Medulla oblongata (tissue), 1 donor: Measurements from ENCODE around the gene TGFB2.
"Not testable (repeated sequence)": the region's sequence is repeated elsewhere in the genome, so short reads cannot be mapped to it uniquely, and the experiment has no call there.

Source experiments
- DNase-seq: peaks from one replicate; pipeline ENCODE4 v3.0.0-alpha.2; 2015; ENCODE audit errors: extremely low spot score

Gene TGFB2

DNA sequence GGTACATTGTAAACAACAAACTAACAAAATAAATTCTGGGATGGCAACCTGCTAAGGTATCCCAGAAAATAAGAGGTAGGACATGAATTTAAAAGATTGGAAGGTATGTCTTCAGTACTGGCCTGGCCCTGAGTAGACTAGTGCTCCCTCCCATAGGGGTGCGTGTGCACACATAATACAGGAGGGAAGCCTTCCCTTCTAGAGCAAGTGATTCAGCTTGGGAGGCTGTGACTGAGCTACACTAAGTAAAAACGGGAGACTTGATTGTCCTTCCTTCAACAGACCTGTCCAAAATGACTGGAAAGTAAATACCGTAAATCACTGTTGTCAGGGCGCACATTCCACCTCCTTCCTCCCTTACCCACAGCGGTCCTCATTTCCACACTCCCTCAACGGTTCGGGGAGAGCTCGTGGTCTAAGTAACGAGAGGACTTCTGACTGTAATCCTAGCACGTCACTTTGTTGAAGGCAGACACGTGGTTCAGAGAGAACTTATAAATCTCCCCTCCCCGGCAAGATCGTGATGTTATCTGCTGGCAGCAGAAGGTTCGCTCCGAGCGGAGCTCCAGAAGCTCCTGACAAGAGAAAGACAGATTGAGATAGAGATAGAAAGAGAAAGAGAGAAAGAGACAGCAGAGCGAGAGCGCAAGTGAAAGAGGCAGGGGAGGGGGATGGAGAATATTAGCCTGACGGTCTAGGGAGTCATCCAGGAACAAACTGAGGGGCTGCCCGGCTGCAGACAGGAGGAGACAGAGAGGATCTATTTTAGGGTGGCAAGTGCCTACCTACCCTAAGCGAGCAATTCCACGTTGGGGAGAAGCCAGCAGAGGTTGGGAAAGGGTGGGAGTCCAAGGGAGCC, at the start of gene TGFB2:
TGFB2 (plus strand) TSS at position 523 of the 859 bp plus-strand sequence. CDS start 1,366 bp downstream, outside the sequence.
- DNase-seq, result peak; percentile 88

DNA sequence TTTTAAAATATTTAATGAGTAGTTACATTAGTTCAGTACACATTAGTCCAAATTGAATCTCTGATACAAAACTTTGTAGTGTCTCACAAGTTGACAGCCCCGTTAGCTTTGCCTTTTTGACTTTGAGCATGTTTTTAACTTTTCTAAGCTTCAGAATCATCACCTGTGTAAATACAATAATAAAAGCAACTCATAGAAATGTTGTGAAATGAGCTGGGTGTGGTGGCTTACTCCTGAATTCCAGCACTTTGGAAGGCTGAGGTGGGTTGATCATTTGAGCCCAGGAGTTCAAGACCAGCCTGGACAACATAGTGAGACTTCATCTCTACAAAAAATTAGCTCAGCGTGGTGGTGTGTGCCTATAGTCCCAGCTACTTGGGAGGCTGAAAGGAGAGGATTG, 49.0 kb upstream of the TGFB2 start:
- DNase-seq, result no peak

DNA sequence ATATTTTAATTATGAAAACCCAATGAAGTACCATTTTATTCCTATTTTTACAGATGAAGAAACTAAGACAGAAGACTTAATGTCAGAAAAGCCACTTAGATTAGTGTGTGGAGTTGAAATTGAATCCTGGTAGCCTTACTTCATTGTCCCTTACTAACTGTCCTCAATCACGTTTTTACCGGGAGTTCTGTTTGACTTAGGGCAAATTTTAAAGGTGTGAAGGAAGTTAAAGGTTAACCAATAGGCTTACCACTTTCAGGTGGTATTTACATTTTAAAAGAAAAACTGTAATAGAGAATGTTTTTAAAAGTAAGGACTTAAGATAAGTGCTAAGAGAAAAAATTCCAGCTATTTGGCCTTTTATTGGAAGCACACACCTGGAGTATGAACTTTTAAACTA, 47.7 kb upstream of the TGFB2 start:
- no peak for DNase-seq

DNA sequence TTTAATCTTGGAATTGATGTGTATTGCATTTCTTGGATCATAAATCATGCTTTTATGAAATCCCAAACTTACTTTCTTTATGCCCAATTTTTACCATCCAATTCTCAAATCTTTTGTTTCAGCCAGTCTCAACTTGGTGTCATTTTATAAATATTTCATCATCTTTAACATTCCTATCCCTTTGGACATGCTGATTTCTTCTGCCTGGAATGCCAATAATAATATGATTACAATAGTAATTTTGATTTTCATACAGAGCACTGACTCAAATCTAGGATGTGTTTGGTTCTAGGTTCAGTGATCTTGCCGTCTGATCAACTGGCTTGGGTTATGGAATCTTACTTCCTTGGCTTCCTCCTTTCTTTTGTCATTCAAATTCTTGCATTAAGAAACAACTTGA, 47.3 kb upstream of the TGFB2 start:
- DNase-seq, result no peak

DNA sequence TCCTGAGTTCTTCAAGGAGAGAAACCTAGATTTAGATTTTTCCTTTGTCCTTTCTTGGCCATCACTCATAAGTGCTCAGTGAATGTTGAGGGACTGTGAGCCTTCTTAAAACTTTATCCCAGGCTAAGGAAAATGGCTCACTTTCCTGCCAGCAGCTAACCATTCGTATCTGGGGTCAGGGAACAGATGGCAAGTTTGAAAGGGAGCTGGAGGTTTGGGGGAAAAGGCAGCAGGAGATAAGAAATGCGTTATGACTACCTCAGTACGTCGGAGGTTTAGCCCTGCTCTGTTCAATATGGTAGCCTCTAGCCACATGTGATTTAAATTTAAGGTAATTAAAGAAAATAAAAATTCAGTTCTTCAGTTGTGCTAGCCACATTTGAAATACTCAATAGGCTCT, 46.7 kb upstream of the TGFB2 start:
- DNase-seq, result no peak

DNA sequence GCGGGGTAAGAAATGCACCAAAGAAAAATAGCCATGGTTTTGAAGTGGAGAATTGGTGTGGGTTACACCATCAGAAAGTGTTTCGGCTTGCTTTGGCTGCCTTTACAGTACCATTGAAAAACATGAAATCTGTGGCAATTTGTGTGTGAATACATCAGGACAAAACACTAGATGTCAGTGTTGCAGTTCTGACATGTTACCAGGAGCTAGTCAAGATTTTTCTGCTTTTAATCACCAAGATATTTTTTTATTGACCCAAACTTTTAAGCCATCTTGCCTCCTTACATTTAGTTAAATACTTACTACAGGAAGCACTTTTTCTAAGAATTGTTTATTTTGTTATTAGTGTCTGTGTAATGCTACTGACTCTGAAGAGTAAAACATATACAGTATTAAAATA, 45.7 kb upstream of the TGFB2 start:
- DNase-seq, result peak; percentile 37

DNA sequence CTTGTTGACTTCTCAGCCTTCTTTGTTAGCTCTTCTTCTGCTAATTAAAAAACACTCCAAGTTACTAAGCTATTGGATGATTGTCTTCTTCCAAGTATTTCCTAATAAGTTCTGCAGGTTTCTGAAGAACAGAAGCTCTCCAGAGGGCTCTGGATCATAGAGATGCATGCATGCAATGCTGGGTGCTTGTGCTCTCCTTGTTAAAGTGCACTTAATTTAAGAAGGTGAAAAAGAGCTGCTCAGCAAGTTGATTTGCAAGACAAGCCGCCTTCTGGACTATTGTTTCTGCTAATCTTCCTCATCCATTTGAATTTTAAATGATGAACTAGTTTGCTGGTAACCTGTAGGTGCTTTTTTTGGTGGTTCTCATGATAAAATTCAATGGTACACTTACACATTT, 43.9 kb upstream of the TGFB2 start:
- DNase-seq, result no peak

DNA sequence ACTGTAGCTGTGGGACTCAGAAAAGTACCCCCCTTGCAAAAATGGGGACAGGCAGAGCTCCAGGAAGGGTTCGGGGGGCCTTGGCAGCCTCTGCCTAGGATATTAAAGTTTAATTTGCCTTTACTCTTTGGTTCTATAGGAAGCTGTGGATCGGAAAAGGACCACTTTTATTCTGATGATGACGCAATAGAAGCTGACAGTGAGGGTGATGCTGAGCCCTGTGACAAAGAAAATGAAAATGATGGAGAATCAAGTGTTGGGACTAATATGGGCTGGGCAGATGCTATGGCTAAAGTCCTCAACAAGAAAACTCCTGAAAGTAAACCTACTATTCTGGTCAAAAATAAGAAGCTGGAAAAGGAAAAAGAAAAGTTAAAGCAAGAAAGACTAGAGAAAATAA, 43.0 kb upstream of the TGFB2 start:
- no peak for DNase-seq

DNA sequence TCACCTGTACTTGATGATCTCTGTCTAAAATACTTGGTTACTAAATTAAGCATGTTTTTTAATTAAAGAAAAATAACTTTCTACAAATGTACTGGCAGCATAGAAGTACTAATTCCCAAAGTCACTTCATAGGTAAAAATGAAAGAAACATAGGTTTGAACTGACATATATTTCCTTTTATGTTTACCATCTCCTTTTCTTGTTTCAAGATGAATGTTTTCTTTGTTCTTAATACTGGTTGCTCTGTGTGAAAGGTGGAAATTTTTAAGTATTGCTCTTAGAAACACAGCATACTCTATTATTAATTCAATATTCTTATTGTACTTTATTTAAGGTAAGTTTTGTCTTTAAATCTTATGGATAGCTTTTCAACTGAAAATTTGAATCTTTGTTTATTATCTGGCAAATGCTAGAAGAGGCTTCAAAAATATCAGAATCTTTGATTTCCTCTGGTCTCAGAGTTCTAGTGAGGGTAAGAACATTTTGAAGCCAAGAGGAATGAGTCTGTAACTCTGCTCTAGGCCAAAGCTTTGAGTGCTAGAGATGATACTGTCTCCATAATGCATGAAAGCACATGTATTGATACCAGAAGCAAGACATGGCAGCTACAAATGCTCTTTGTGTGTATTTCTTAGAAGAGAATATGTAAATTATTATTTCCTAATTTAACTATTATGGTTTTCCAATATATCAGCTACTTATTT, 41.8 kb upstream of the TGFB2 start:
- DNase-seq, result no peak

DNA sequence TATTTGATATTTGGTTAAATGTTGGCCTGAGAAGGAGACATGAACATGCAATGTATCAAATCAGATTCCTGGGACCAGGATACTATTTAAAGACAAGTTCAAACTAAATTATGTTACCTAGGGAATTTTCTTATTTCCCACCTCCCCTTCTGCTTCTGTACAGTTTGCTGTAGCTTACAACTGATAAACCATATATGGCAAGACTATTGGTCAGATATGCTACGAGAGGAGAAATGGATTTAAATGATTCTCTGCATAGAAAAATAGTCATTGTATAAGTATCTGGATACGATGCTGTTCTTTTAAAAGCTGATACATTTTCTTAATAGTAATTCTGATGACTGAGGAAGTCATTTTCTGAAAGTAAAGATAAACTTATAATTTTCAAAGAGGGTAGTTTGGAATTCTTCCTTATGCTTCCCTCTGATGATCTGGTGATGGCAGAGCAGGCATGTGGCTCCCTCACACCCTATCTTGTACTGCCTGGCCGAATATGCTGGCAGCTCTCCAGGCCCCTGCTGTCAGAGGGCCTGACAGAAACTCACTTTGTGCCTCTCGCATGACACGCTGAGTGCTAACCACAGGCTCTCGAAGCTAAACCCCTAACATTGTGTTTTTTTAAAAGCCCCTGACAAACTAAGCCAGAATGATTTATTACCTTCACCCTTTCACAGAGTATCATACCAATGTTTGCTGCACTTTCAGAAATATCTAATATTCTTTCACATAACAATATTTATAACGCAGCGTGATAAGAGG, 40.7 kb upstream of the TGFB2 start:
- DNase-seq, result no peak

DNA sequence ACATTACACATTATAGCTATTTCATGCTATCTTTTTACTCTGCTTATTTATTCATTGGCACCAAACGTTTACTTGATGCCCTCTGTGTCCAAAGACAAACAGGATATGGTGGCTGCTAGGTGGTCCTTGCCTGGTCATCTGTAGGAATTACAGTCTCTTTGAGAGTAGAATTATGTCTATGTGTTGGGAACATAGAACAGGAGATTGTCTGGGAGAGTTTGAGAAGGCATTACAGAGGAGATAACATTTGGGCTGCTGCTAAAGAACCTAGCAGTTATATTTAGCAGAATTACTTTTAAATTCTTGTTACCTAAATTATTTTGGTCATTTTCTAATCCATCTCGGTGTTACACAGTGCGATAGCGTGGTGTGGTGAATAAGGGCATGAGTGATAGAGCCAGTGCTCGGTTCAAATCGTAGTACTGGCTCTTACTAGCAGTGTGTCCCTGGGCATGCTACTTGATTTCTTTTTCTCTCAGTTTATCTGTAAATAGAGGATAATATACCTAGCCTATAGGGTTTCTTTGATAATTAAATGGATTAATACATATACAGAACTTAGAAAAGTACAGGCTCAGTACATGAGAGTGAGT, 39.6 kb upstream of the TGFB2 start:
- DNase-seq, result no peak

DNA sequence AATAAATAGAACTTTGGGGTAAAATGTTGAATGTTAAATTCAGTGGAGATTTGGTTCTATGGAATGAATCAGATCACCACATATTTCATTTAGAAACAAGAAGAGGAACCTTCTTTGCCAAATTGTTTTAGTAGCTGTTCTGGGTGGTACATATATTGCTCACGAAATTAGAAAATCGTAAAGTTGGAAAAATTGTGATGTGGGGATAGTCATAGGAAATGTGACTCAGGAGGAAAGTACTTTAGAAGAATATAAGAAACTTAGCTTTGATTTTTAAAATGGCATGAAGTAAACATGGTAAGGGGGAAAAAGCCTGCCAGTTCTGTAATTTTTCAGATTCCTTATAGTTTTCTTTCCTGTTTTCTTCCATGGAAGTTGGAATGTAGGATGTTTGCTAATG, 32.6 kb upstream of the TGFB2 start:
- DNase-seq, result no peak

DNA sequence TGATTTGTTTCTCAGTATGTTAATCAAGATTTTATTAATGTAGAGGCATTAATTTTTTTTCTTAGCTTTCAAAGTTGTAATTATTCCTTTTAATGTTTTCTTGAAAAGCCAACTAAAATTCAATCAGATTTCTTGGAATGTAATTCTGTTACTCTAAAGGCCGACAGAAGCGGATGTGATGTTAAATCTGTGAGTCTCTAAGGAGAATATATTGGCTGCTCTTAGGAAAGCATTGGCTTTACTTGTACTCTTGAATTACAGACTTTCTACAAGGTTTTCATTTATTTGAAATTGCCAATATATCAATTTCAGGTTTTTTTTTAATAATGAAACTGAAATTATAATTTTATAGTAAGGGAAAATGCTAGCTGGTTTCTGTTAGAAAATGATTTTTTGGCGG, 30.8 kb upstream of the TGFB2 start:
- no peak for DNase-seq

DNA sequence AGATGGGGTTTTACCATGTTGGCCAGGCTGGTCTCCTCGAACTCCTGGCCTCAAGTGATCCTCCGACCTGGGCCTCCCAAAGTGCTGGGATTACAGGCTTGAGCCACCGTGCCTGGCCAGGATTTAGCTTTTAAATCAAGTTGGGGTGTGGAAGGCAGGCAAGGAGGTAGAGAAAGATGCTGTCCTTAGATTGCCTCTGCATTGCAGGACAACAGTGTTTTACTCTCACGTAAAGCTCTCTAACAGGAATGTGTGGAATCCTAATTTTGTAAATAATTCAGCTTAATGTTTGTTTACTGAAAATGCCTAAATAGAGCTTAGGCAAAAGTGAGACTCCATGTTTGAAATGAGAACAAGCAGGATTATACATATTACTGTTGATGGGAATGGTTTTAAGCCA, 29.5 kb upstream of the TGFB2 start:
- DNase-seq, result no peak

DNA sequence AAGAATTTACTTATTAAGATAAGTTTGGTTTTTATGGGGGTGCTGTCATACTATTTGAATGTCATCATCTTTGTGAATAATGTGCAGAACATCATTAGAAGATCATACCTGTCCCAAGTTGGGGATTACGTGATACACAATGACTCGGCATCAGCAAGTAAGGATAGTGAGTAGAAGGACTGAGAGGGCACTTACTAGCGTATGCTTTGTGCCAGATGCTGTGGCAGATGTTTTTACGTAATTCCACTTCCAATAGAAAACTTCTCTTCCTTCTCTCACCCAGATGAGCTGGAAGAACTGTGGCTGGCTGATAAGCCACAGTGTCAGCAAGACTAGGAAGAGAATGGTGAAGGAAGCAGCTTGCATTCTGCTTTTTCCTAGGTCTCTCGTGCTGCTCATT, 28.1 kb upstream of the TGFB2 start:
- no peak for DNase-seq

DNA sequence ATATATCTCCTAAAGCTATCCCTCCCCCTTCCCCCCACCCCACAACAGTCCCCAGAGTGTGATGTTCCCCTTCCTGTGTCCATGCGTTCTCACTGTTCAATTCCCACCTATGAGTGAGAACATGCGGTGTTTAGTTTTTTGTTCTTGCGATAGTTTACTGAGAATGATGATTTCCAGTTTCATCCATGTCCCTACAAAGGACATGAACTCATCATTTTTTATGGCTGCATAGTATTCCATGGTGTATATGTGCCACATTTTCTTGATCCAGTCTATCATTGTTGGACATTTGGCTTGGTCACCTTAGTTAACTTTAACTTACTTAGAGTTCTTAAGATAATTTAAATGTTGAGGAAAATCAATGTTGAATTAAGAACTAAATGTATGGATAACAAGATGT, 25.0 kb upstream of the TGFB2 start:
- not testable (repeated sequence) for DNase-seq

DNA sequence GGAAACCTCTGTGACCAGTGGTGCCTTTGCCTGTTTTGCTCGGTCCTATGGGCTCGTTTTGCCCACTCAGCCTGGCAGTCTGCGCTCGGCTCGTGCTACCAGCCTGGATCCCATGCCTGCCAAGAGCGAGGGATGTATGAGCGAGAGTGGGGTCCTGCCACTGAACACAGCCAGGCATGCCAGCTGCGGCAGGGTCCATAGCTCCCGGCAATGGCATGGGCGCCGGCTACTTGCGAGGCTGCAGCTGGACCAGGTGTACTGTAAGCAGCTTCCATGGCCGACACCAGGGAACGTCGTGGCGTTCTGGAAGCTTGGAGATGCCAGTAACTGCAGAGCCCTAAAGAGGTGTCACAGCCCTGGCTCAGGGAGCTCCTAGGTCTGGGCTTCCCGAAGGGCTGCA, 22.4 kb upstream of the TGFB2 start:
- no peak for DNase-seq

DNA sequence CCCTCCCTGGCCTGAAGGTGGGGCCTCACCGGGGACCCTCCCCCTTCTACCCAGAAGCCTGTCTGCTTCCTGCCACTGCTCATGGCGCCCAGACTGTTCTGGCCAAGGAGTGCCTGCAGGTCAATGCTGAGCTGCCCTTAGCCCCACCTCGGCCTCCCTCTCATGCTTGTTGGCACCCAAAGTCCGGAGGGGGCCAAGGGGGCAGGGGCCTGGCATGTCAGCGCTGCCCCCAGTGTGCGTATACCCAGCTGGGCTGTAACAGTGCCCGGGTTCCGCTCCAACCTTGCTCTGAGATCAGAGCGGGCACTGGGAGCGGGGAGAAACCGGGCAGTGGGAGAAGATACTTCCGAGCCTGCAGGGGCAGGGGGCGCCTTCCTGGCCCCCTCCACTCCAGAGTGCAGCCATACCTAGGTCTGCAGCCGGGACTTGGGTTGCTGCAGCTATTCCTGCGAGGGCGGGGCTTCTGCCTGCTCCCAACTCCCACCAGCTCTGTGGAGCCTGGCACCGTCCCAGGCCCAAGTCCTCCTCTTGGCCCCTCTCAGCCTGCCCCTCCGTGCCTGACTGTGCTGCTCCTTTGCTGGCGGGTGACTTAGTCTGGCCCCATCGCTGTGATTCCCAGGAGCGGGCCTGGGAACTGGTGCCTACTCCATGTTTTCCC, 21.4 kb upstream of the TGFB2 start:
- DNase-seq, result no peak

DNA sequence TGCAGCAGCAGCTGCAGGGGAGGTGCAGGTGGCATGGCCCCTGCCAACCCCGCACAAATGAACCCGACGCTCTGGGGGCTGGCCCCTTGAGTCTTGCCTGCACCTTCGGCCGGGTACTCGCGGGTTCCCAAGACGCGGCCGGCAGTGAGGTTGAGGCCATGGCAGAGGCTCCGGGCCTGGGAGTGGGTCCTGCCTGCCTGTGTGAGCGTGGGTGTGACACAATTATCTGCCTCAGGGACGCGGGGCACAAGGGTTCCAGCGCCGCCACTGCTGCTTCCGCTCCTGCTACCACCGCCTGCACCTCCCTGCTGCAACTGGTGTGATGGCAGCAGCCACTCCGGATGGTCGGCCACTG, 20.9 kb upstream of the TGFB2 start:
- DNase-seq, result no peak

DNA sequence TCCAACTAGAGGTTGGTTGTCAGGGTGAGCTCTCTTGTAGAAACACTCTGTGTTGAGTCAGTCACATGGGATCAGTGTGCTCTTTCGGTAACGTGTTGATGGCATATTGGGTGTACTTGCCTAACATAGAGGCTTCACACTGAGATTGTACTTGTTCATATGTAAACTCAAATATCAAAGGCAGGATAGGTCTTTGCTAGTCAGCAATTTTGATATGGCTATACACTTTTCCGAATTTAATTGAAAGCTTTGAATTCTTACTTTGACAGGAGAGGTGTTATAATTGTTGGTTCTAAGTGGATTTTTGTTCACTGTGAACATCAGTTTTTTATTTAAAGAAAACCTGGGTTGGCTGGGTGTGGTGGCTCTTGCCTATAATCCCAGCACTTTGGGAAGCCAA, 16.4 kb upstream of the TGFB2 start:
- no peak for DNase-seq

DNA sequence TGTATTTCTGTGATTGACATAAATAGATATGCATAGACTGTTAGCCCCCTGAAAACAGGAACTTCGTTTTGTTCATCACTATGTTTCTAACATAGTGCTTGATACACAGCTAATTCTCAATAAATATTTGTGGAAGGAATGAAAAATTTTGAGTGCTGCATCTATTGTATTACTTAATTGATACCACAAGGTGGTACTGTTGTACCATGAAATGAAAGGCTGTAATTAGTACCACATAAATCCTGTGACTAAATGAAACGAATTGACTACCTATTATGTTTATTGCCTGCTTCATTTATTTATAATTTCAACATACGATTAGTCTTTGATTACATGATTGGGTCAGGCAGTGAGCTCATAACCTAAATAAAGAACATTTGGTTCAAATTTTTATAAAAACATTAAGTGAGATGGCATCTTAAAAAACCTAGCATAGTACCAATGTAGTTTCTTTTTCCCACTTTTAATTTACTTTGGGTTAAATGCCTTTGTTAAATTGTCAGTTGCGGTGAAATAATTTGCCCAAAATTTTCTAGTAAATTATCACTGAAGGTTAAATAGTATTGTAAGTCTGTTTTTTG, 15.0 kb upstream of the TGFB2 start:
- peak; percentile 73 for DNase-seq
